HepG2 (cell line): ENCODE results near the gene TNIP1. TPM values are rescaled to one million over a fixed set of nuclear protein-coding genes. Genes with fewer than 3 reads are reported as not detected.
A peak's percentile ranks its signal among the peaks of the same experiment; 100 is the strongest.

Experiments
- ATAC-seq: fragments of 200-7000 bp; cut with Tn5 transposase; 3 replicates; pipeline ENCODE4 v1.9.1; 2020; ENCODE audit warnings: mild to moderate bottlenecking, moderate library complexity
- BruUV-seq: library from RNA; stranded (reverse); fragments of 400-500 nt; replicated peaks from 2 replicates; lab custom pipeline; 2021; lab: Mats Ljungman, UMichigan
- CTCF ChIA-PET: fragments of 300-600 bp; formaldehyde crosslinking; extraction: SDS; loops from one replicate; lab custom pipeline; 2021; ENCODE audit warnings: low total read pairs, inconsistent platforms, low intra/inter-chr PET ratio; lab: Yijun Ruan, JAX
- POLR2A ChIA-PET: fragments of 350-600 bp; sonication (Branson Sonifier 250); formaldehyde crosslinking; loops from one replicate; lab custom pipeline; 2020; ENCODE audit warnings: antibody characterized with exemption, inconsistent platforms; lab: Yijun Ruan, JAX
- DNase-seq: peaks from one replicate; pipeline ENCODE4 v3.0.0-alpha.2; 2015; ENCODE audit warnings: low spot score
- FAIRE-seq: peaks from 3 replicates; lab custom pipeline; 2011; peaks lifted over from hg19 to GRCh38; lab: Jason Lieb, UNC
- H2AFZ ChIP-seq: one replicate; pipeline ENCODE4 v1.6.1; 2011; ENCODE audit warnings: low read length, inconsistent platforms
- H3K27ac ChIP-seq: fragments of 300-600 bp; 3 replicates; pipeline ENCODE4 v1.8.0; 2011; ENCODE audit warnings: mixed run types, mild to moderate bottlenecking, mixed read lengths, low read length, inconsistent platforms; ENCODE audit not compliant: insufficient read depth; ENCODE audit errors: extremely low read length
- H3K27me3 ChIP-seq, 2 experiments: fragments of 200-600 bp in 1 of 2; 2 replicates in 1 of 2; 3 replicates in 1 of 2; pipeline versions ENCODE4 v1.6.0 to v1.8.0; 2011; ENCODE audit warnings: low read length in 2 of 2, mild to moderate bottlenecking in 2 of 2, moderate library complexity in 2 of 2, inconsistent platforms in 1 of 2; ENCODE audit not compliant: insufficient read depth in 2 of 2, control insufficient read depth in 1 of 2
- H3K36me3 ChIP-seq, 2 experiments: fragments of 200-600 bp in 1 of 2; replicated peaks in 1 of 2; 2 replicates in 1 of 2; 3 replicates in 1 of 2; pipeline versions ENCODE4 v1.5.1 to v1.8.0; 2011; ENCODE audit warnings: low read length in 2 of 2, inconsistent platforms in 1 of 2; ENCODE audit not compliant: insufficient read depth in 2 of 2, control insufficient read depth in 1 of 2
- H3K4me1 ChIP-seq: 2 replicates; pipeline ENCODE4 v1.5.1; 2012; ENCODE audit warnings: low read length, inconsistent platforms; ENCODE audit not compliant: insufficient read depth
- H3K4me2 ChIP-seq: 2 replicates; pipeline ENCODE4 v1.6.0; 2011; ENCODE audit warnings: low read depth, low read length, inconsistent platforms
- H3K4me3 ChIP-seq, 3 experiments: fragments of 200-600 bp in 1 of 3; sonication (generic), shearing (Covaris generic) in 1 of 3; replicated peaks in 1 of 3; 2 replicates each; pipeline ENCODE4 v1.5.1; 2011 to 2016; ENCODE audit warnings: low read length in 3 of 3, inconsistent platforms in 2 of 3, low read depth in 2 of 3, mild to moderate bottlenecking in 2 of 3, control low read depth in 1 of 3, mixed read lengths in 1 of 3; ENCODE audit not compliant: insufficient read depth in 1 of 3
- H3K79me2 ChIP-seq: one replicate; pipeline ENCODE4 v1.6.1; 2011; ENCODE audit warnings: low read length, inconsistent platforms; ENCODE audit not compliant: insufficient read depth
- H3K9ac ChIP-seq: 2 replicates; pipeline ENCODE4 v1.6.0; 2011; ENCODE audit warnings: mild to moderate bottlenecking, low read depth, low read length, inconsistent platforms; ENCODE audit not compliant: insufficient read depth
- H3K9me3 ChIP-seq: 2 replicates; pipeline ENCODE4 v1.5.1; 2012; ENCODE audit warnings: mild to moderate bottlenecking, low read length
- H4K20me1 ChIP-seq: 2 replicates; pipeline ENCODE4 v1.6.0; 2011; ENCODE audit warnings: inconsistent platforms, mild to moderate bottlenecking, low read length, moderate library complexity; ENCODE audit not compliant: insufficient read depth
- FOSL2 ChIP-seq: sonication (generic); formaldehyde crosslinking; IDR thresholded peaks from 2 replicates; pipeline ENCODE4 v1.4.0; 2020; ENCODE audit warnings: missing genetic modification reagents
- FOXP1 ChIP-seq, 2 experiments: fragments of 450-650 bp in 1 of 2; IDR thresholded peaks; 2 replicates each; pipeline ENCODE4 v1.6.1; 2017 to 2018; ENCODE audit warnings: antibody characterized with exemption in 1 of 2
- JDP2 ChIP-seq: sonication (generic); formaldehyde crosslinking; IDR thresholded peaks from 2 replicates; pipeline ENCODE4 v1.8.1; 2022; ENCODE audit warnings: missing genetic modification reagents, borderline replicate concordance
- MTA1 ChIP-seq: sonication (generic); formaldehyde crosslinking; IDR thresholded peaks from 2 replicates; pipeline ENCODE4 v1.4.0; 2020; ENCODE audit warnings: missing genetic modification reagents, mild to moderate bottlenecking, borderline replicate concordance
- NFKB2 ChIP-seq: sonication (generic); formaldehyde crosslinking; IDR thresholded peaks from 2 replicates; pipeline ENCODE4 v1.4.0; 2020; ENCODE audit warnings: missing genetic modification reagents, borderline replicate concordance
- NPAS2 ChIP-seq: sonication (generic); formaldehyde crosslinking; IDR thresholded peaks from 2 replicates; pipeline ENCODE4 v1.8.0; 2022; ENCODE audit warnings: mild to moderate bottlenecking, missing genetic modification reagents, borderline replicate concordance
- RARA ChIP-seq: IDR thresholded peaks from 2 replicates; pipeline ENCODE4 v1.6.1; 2016; ENCODE audit warnings: missing genetic modification reagents, missing compliant biosample characterization
- SAP130 ChIP-seq: IDR thresholded peaks from 2 replicates; pipeline ENCODE4 v1.6.1; 2016; ENCODE audit warnings: low read depth
- SOX13 ChIP-seq, 3 experiments: fragments of 450-650 bp in 1 of 3; sonication (generic) in 1 of 3; formaldehyde crosslinking in 1 of 3; IDR thresholded peaks in 2 of 3; conservative IDR thresholded peaks in 1 of 3; 2 replicates each; pipeline versions ENCODE4 v1.5.0 to v1.6.1; 2016 to 2020; ENCODE audit warnings: antibody characterized with exemption in 1 of 3, mild to moderate bottlenecking in 1 of 3, missing compliant biosample characterization in 1 of 3, missing genetic modification reagents in 1 of 3, moderate library complexity in 1 of 3
- STAT5B ChIP-seq: sonication (generic); formaldehyde crosslinking; IDR thresholded peaks from 2 replicates; pipeline ENCODE4 v1.4.0; 2020; ENCODE audit warnings: missing genetic modification reagents
- TCF7 ChIP-seq: sonication (generic); IDR thresholded peaks from 2 replicates; pipeline ENCODE4 v1.6.1; 2016; ENCODE audit warnings: antibody characterized with exemption, low read depth
- ZBTB7A ChIP-seq: sonication (generic); formaldehyde crosslinking; IDR thresholded peaks from 2 replicates; pipeline ENCODE4 v1.8.0; 2022; ENCODE audit warnings: mild to moderate bottlenecking, missing genetic modification reagents
- ZNF230 ChIP-seq: sonication (generic); formaldehyde crosslinking; IDR thresholded peaks from 2 replicates; pipeline ENCODE4 v1.4.0; 2020; ENCODE audit warnings: mild to moderate bottlenecking, missing genetic modification reagents
- ZNF605 ChIP-seq: sonication (generic); formaldehyde crosslinking; IDR thresholded peaks from 2 replicates; pipeline ENCODE4 v1.8.0; 2022; ENCODE audit warnings: mild to moderate bottlenecking, missing genetic modification reagents
- ZNF614 ChIP-seq: IDR thresholded peaks from 2 replicates; pipeline ENCODE4 v1.6.1; 2018; ENCODE audit warnings: missing biosample characterization, missing genetic modification reagents, inconsistent platforms, borderline replicate concordance
- ZNF660 ChIP-seq: sonication (generic); formaldehyde crosslinking; IDR thresholded peaks from 2 replicates; pipeline ENCODE4 v1.5.1; 2020; ENCODE audit warnings: mild to moderate bottlenecking, low read depth, missing genetic modification reagents, borderline replicate concordance
- WGBS: methylation state at CpG from one replicate; pipeline ENCODE4 v1.1.6; 2017; ENCODE audit warnings: low lambda C conversion rate; 5-methylcytosine and 5-hydroxymethylcytosine counted together
- in situ Hi-C: cut with HindIII; loops from 2 replicates; pipeline ENCODE4 v1.10.0; 2017; ENCODE audit warnings: low pct_unique_long_range_greater_than_20kb; ENCODE audit not compliant: extremely low pct_ligation_motif_present
- intact Hi-C: fragments of 100-400 bp; cut with micrococcal nuclease; formaldehyde crosslinking; loops from one replicate; pipeline ENCODE4 v1.10.0; 2022; ENCODE audit not compliant: unreplicated experiment
- polyA plus RNA-seq, 8 experiments: library from polyadenylated mRNA; depleted of rRNA in 3 of 8; stranded (reverse) in 7 of 8; unstranded in 1 of 8; fragments of >200 nt; fragmentation: Illumina TruSeq in 4 of 8; extraction: Trizol in 4 of 8; gene quantifications; 2 replicates each; pipeline versions ENCODE4 v1.2.1 to v1.2.3, GENCODE V29; 2011 to 2016; ENCODE audit warnings: low read depth in 4 of 8, missing spikeins in 1 of 8, mixed read lengths in 1 of 8; ENCODE audit not compliant: insufficient read depth in 1 of 8
- total RNA-seq, 5 experiments: library from RNA; depleted of rRNA; stranded (reverse); fragments of >200 nt; fragmentation: Illumina TruSeq; extraction: Trizol; gene quantifications; 2 replicates each; pipeline ENCODE4 v1.2.3, GENCODE V29; 2016; ENCODE audit warnings: low read depth in 1 of 5
- TF ChIP-seq, protein P1 (sequence below): fragments of 450-650 bp; IDR thresholded peaks from 2 replicates; pipeline ENCODE4 v1.6.1; 2016
- TF ChIP-seq, protein P2 (sequence below): sonication (generic); formaldehyde crosslinking; IDR thresholded peaks from 2 replicates; pipeline ENCODE4 v1.4.0; 2020; ENCODE audit warnings: missing genetic modification reagents; ENCODE audit errors: not compliant biosample characterization
- TF ChIP-seq, protein P3 (sequence below): sonication (generic); formaldehyde crosslinking; IDR thresholded peaks from 2 replicates; pipeline ENCODE4 v1.4.0; 2020; ENCODE audit warnings: missing genetic modification reagents

The TNIP1 gene
- total and polyA plus RNA-seq, 2 of the 13 experiments (the other 11 are each of a cell fraction or from before 2014, with no cell fraction given) = 26.2 to 45.9 TPM

DNA sequence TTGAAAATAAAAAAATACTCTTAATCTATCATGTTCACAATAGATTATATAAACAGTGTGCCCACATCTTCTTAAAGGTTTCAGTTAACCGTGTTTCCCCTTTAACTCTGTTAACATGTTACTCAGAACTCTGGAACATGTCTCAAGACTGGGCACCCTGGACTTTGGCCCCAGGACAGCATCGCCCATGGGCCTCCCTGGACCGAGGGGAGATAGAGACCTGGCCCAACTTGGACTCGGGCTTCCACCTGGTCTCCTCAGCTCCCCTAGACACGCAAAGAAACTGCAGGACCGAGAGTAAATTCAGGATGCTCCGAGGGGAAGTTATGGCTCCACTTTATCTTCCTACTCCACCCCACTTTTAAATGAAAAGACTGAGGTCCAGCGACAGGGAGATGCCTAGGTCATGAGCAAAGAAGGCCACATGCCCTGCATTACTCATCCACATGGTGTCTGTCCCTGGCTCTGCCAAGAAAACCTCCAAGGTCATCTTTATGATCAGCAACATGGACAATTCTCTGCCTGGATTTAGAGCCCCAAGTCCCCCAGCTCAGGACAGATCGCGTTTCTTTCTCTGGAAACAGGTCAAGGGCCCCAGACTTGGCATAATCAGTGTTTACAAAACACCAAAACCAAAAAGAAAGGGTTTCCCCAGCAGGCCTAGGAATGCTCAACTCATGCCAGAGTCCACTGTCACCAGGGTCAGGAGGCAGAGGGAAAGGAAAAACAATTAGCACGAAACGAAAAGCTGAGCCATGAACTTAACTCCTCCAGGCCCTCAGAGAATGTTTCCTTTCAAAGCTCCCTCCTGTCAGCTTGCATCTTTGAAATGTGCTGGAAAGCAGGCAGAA, 43.0 kb downstream of the TNIP1 start:
- Histone ChIP-seq H3K36me3 (peaks cover 50 to 90% of the 10 kb centered on the region in 2 experiments), H3K27me3 (no peaks in the 10 kb centered on the region), H2AFZ (no peak overlapping the region), H3K4me1 (peaks cover 39% of the 10 kb centered on the region), H3K4me3 (no peak overlapping the region), H4K20me1 (no peaks in the 10 kb centered on the region), H3K9ac (no peak overlapping the region), H3K9me3 (no peaks in the 10 kb centered on the region), H3K4me2 (no peak overlapping the region; the same call in 1 of the 2 replicates), H3K27ac (peak overlapping the region; percentile 43), H3K79me2 (no peaks in the 10 kb centered on the region)
- FAIRE-seq (no peak), ATAC-seq (no peak; the same call in 2 of the 3 replicates), DNase-seq (peak; percentile 31)
- POLR2A ChIA-PET = no interaction called here
- no TSS peak for BruUV-seq
- in situ Hi-C loops (no loop called here), intact Hi-C loops (no loop called here)
- CTCF ChIA-PET = no interaction called here
- WGBS = 64% methylated on average over 12 of the region's 12 CpGs
- no peak for TF ChIP-seq TCF7
- no peak for TF ChIP-seq JDP2 (CRISPR knock-in tag)
- peak; percentile 45; the same call in 1 of the 2 replicates for TF ChIP-seq SAP130 (CRISPR knock-in tag)
- TF ChIP-seq ZNF230 (CRISPR knock-in tag) = 0 out of 2 replicates have a peak, but pooled peaks have one; percentile 51
- TF ChIP-seq NPAS2 = no peak
- 0 out of 2 replicates have a peak, but pooled peaks have one; percentile 35 for TF ChIP-seq MTA1 (CRISPR knock-in tag)
- TF ChIP-seq ZBTB7A = no peak
- no peak for TF ChIP-seq NFKB2
- TF ChIP-seq, protein P1, sequence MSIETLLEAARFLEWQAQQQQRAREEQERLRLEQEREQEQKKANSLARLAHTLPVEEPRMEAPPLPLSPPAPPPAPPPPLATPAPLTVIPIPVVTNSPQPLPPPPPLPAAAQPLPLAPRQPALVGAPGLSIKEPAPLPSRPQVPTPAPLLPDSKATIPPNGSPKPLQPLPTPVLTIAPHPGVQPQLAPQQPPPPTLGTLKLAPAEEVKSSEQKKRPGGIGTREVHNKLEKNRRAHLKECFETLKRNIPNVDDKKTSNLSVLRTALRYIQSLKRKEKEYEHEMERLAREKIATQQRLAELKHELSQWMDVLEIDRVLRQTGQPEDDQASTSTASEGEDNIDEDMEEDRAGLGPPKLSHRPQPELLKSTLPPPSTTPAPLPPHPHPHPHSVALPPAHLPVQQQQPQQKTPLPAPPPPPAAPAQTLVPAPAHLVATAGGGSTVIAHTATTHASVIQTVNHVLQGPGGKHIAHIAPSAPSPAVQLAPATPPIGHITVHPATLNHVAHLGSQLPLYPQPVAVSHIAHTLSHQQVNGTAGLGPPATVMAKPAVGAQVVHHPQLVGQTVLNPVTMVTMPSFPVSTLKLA = peak; percentile 57; the same call in 1 of the 2 replicates
- TF ChIP-seq SOX13 (IDR thresholded peaks at IDR 0.05) = no peak
- no peak for TF ChIP-seq SOX13 (CRISPR knock-in tag; conservative IDR thresholded peaks at IDR 0.05 in 1 of 2, IDR thresholded peaks at IDR 0.05 in 1 of 2)
- TF ChIP-seq, protein P2, sequence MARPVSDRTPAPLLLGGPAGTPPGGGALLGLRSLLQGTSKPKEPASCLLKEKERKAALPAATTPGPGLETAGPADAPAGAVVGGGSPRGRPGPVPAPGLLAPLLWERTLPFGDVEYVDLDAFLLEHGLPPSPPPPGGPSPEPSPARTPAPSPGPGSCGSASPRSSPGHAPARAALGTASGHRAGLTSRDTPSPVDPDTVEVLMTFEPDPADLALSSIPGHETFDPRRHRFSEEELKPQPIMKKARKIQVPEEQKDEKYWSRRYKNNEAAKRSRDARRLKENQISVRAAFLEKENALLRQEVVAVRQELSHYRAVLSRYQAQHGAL (CRISPR knock-in tag) = no peak
- no peak for TF ChIP-seq STAT5B
- no peak for TF ChIP-seq FOXP1 (IDR thresholded peaks at IDR 0.05)
- 0 out of 2 replicates have a peak, but pooled peaks have one; percentile 18 for TF ChIP-seq FOXP1 (CRISPR knock-in tag; IDR thresholded peaks at IDR 0.05)
- peak; percentile 48; the same call in 1 of the 2 replicates for TF ChIP-seq ZNF605
- TF ChIP-seq FOSL2 = 0 out of 2 replicates have a peak, but pooled peaks have one; percentile 41
- TF ChIP-seq RARA (CRISPR knock-in tag) = peak; percentile 55
- no peak for TF ChIP-seq ZNF614 (CRISPR knock-in tag)
- no peak for TF ChIP-seq ZNF660 (CRISPR knock-in tag)
- TF ChIP-seq, protein P3, sequence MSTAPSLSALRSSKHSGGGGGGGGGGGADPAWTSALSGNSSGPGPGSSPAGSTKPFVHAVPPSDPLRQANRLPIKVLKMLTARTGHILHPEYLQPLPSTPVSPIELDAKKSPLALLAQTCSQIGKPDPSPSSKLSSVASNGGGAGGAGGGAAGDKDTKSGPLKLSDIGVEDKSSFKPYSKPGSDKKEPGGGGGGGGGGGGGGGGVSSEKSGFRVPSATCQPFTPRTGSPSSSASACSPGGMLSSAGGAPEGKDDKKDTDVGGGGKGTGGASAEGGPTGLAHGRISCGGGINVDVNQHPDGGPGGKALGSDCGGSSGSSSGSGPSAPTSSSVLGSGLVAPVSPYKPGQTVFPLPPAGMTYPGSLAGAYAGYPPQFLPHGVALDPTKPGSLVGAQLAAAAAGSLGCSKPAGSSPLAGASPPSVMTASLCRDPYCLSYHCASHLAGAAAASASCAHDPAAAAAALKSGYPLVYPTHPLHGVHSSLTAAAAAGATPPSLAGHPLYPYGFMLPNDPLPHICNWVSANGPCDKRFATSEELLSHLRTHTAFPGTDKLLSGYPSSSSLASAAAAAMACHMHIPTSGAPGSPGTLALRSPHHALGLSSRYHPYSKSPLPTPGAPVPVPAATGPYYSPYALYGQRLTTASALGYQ = no peak
